Measurements from ENCODE around the gene FAM3C.
"Not testable (repeated sequence)": the region's sequence is repeated elsewhere in the genome, so short reads cannot be mapped to it uniquely, and the experiment has no call there.

Gene FAM3C

DNA sequence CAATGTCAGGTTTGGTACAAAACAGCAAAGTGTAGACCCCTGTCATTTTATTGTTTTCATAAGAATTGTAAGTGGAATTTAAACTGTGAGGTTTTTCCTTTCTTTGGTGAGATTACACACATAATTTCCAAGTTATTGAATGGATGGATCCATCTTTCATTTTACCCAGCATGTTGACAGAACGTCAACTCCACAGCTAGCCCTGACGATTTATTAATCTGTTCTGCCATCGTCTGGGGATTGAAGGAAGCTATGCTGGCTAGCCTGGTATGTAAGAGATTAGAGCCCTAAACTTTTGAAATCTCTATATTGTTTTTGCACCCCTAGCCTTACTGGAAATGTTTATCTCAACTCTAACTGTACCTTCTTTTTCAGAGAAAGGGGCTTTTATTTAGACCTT lies 58.7 kb downstream of the FAM3C start:
- Mint-ChIP-seq H3K9me3 (no peaks in the 10 kb centered on the region), H3K4me3 (no peak overlapping the region), H3K4me1 (ENCODE audit: low read depth) (no peaks in the 10 kb centered on the region), H3K36me3 (ENCODE audit: low read depth) (peaks cover 21% of the 10 kb centered on the region), H3K27me3 (peaks cover 16% of the 10 kb centered on the region), H3K27ac (no peak overlapping the region)

GRCh38 chr7:121336579-121336978 lies 59.5 kb downstream of the FAM3C start:
- Mint-ChIP-seq H3K27me3 (peaks cover 20% of the 10 kb centered on the region), H3K4me1 (ENCODE audit: low read depth) (no peaks in the 10 kb centered on the region)

GRCh38 chr7:121334875-121335648 lies 61.0 kb downstream of the FAM3C start:
- H3K4me1 Mint-ChIP-seq (ENCODE audit: low read depth) = peaks cover 5% of the 10 kb centered on the region
- no peaks in the 10 kb centered on the region for H3K9me3 Mint-ChIP-seq
- H3K36me3 Mint-ChIP-seq (ENCODE audit: low read depth) = peaks cover 14% of the 10 kb centered on the region
- H3K27ac Mint-ChIP-seq = no peak overlapping the region
- peaks cover 34% of the 10 kb centered on the region for H3K27me3 Mint-ChIP-seq
- no peak overlapping the region for H3K4me3 Mint-ChIP-seq

More at GRCh38 chr7:121336579-121336978, 59.5 kb downstream of the FAM3C start:
- Mint-ChIP-seq H3K4me3 (no peak overlapping the region), H3K36me3 (ENCODE audit: low read depth) (peaks cover 14% of the 10 kb centered on the region), H3K9me3 (no peaks in the 10 kb centered on the region), H3K27ac (no peak overlapping the region)

GRCh38 chr7:121334376-121334775 lies 61.7 kb downstream of the FAM3C start:
- Mint-ChIP-seq H3K4me3 (no peak overlapping the region), H3K36me3 (ENCODE audit: low read depth) (peaks cover 8% of the 10 kb centered on the region), H3K27ac (no peak overlapping the region), H3K4me1 (ENCODE audit: low read depth) (peaks cover 10% of the 10 kb centered on the region), H3K27me3 (peaks cover 40% of the 10 kb centered on the region), H3K9me3 (no peaks in the 10 kb centered on the region)

DNA sequence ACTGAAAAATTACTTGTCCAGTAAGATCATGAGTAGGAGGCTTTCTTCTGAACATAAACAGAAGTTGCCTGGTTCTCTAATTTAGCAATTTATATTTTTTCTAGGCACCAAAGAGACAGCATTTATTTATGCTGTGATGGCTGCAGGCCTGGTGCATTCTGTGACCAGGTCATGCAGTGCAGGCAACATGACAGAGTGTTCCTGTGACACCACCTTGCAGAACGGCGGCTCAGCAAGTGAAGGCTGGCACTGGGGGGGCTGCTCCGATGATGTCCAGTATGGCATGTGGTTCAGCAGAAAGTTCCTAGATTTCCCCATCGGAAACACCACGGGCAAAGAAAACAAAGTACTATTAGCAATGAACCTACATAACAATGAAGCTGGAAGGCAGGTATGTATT lies 64.5 kb downstream of the FAM3C start:
- Mint-ChIP-seq H3K9me3 (no peaks in the 10 kb centered on the region), H3K4me3 (no peak overlapping the region), H3K27me3 (peaks cover 64% of the 10 kb centered on the region), H3K4me1 (ENCODE audit: low read depth) (peaks cover 25% of the 10 kb centered on the region), H3K27ac (no peak overlapping the region), H3K36me3 (ENCODE audit: low read depth) (no peaks in the 10 kb centered on the region)

DNA sequence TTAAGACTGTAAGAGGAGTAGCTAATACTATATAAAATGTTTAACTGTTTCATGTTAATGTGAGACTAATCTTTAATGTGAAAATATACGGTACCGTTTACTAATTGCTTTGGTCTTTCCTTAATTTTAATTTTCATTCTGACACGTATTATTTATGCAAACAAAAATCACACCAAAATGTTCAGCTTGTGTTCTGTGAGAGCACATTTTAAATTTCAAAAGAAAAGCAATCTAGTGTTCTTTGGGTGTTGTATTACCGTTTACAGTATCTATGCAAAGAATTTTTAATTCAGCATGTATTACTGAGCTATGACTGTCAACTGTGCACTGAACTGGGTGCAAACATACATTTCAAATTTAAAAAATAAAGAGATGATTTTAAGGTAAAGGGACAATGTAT lies 65.1 kb downstream of the FAM3C start:
- peaks cover 25% of the 10 kb centered on the region for H3K4me1 Mint-ChIP-seq (ENCODE audit: low read depth)
- no peaks in the 10 kb centered on the region for H3K9me3 Mint-ChIP-seq
- H3K27ac Mint-ChIP-seq = no peak overlapping the region
- peaks cover 70% of the 10 kb centered on the region for H3K27me3 Mint-ChIP-seq
- H3K4me3 Mint-ChIP-seq = no peak overlapping the region
- no peaks in the 10 kb centered on the region for H3K36me3 Mint-ChIP-seq (ENCODE audit: low read depth)

GRCh38 chr7:121330053-121330833 lies 65.9 kb downstream of the FAM3C start:
- peak overlapping the region; percentile 75 for H3K4me3 Mint-ChIP-seq
- no peak overlapping the region for H3K27ac Mint-ChIP-seq
- H3K4me1 Mint-ChIP-seq (ENCODE audit: low read depth) = peaks cover 25% of the 10 kb centered on the region
- no peaks in the 10 kb centered on the region for H3K36me3 Mint-ChIP-seq (ENCODE audit: low read depth)
- H3K27me3 Mint-ChIP-seq = peaks cover 75% of the 10 kb centered on the region
- no peaks in the 10 kb centered on the region for H3K9me3 Mint-ChIP-seq

GRCh38 chr7:121329191-121330052 lies 66.7 kb downstream of the FAM3C start:
- peak overlapping the region; percentile 75 for H3K4me3 Mint-ChIP-seq
- H3K4me1 Mint-ChIP-seq (ENCODE audit: low read depth) = peaks cover 25% of the 10 kb centered on the region
- H3K36me3 Mint-ChIP-seq (ENCODE audit: low read depth) = no peaks in the 10 kb centered on the region
- no peak overlapping the region for H3K27ac Mint-ChIP-seq
- H3K27me3 Mint-ChIP-seq = peaks cover 72% of the 10 kb centered on the region
- no peaks in the 10 kb centered on the region for H3K9me3 Mint-ChIP-seq

DNA sequence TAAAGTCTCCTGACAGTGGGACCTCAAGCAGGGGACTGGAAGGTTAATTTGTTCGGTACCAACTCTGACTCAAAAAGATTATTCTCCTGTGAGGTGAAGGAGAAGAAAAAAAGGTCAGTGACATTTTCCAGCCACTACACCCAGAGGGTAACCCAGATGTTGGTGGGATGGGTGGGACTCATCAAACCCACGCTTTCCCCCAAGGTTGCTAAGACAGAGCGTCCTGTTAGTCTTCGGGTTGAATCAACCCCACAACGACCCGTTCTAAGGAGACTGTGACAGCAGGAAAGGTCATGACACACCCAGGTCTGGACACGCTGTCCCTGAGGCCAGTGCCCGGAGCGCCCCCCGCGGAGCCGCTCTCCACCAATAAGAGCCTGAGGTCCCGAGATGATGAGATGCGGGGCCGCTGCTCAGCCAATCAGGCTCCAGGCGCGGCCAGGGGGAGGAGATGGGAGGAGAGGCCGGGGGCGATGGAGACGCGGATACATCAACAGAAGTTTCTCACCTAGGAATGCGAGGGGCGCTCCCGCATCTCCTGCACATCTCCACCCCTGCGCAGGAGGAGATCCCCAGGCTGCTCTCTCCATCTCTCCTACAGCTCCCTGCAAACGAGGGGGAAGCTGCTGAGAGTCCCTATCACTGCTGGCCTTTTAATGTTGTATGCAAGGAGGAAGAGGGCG lies 67.5 kb downstream of the FAM3C start, which contains the start of gene WNT16:
Gene WNT16 (plus strand): TSS at position 493 of the 683 bp plus-strand sequence. CDS start 293 bp downstream, outside the sequence.
- Mint-ChIP-seq H3K27me3 (peaks cover 66% of the 10 kb centered on the region), H3K4me1 (ENCODE audit: low read depth) (peaks cover 25% of the 10 kb centered on the region), H3K27ac (no peak within 1 kb of the TSS), H3K4me3 (peak within 1 kb of the TSS; percentile 75), H3K9me3 (no peaks in the 10 kb centered on the region), H3K36me3 (ENCODE audit: low read depth) (no peaks in the 10 kb centered on the region)

GRCh38 chr7:121327671-121328070 lies 68.4 kb downstream of the FAM3C start:
- Mint-ChIP-seq H3K36me3 (ENCODE audit: low read depth) (no peaks in the 10 kb centered on the region), H3K4me1 (ENCODE audit: low read depth) (peaks cover 25% of the 10 kb centered on the region), H3K27ac (no peak overlapping the region), H3K4me3 (no peak overlapping the region), H3K9me3 (no peaks in the 10 kb centered on the region), H3K27me3 (peaks cover 66% of the 10 kb centered on the region)

- Mint-ChIP-seq H3K4me1 (ENCODE audit: low read depth) (peaks cover 8% of the 10 kb centered on the region), H3K9me3 (no peaks in the 10 kb centered on the region), H3K27me3 (peaks cover 43% of the 10 kb centered on the region), H3K36me3 (ENCODE audit: low read depth) (no peaks in the 10 kb centered on the region), H3K4me3 (no peak overlapping the region), H3K27ac (no peak overlapping the region)
Observed at GRCh38 chr7:121323515-121324302, 72.4 kb downstream of the FAM3C start.

- Mint-ChIP-seq H3K27me3 (peaks cover 30% of the 10 kb centered on the region), H3K36me3 (ENCODE audit: low read depth) (no peaks in the 10 kb centered on the region), H3K4me3 (no peak overlapping the region), H3K4me1 (ENCODE audit: low read depth) (no peaks in the 10 kb centered on the region), H3K9me3 (no peaks in the 10 kb centered on the region), H3K27ac (no peak overlapping the region)
Observed at GRCh38 chr7:121322460-121322859, 73.6 kb downstream of the FAM3C start.

DNA sequence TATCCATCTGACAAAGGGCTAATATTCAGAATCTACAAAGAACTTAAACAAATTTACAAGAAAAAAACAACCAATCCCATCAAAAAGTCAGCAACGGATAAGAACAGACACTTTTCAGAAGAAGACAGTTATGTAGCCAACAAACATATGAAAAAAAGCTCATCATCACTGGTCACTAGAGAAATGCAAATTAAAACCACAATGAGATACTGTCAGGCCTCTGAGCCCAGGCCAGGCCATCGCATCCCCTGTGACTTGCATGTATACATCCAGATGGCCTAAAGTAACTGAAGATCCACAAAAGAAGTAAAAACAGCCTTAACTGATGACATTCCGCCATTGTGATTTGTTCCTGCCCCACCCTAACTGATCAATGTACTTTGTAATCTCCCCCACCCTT lies 80.9 kb downstream of the FAM3C start:
- not testable (repeated sequence) for H3K27ac Mint-ChIP-seq; H3K4me3 Mint-ChIP-seq; H3K36me3 Mint-ChIP-seq (ENCODE audit: low read depth); H3K9me3 Mint-ChIP-seq
- Mint-ChIP-seq H3K4me1 (ENCODE audit: low read depth) (peaks cover 10% of the 10 kb centered on the region), H3K27me3 (peaks cover 29% of the 10 kb centered on the region)

All from stimulated activated naive CD8-positive, alpha-beta T cell treated with anti-CD3 and anti-CD28 coated beads, Interleukin-15, Interleukin-2, amounts not matched to agents 100 ng/mL and 50 ng/mL, for 24 hours (primary cell).